ENCODE measurements around the gene HOOK2. TPM values are rescaled to one million over a fixed set of nuclear protein-coding genes. Genes with fewer than 3 reads are reported as not detected.

The HOOK2 gene
- total and polyA plus RNA-seq, 9 of the 15 experiments (the other 6 are each of a cell fraction or from before 2014, with no cell fraction given): 1.3 to 17.2 (median 9.9) TPM

DNA sequence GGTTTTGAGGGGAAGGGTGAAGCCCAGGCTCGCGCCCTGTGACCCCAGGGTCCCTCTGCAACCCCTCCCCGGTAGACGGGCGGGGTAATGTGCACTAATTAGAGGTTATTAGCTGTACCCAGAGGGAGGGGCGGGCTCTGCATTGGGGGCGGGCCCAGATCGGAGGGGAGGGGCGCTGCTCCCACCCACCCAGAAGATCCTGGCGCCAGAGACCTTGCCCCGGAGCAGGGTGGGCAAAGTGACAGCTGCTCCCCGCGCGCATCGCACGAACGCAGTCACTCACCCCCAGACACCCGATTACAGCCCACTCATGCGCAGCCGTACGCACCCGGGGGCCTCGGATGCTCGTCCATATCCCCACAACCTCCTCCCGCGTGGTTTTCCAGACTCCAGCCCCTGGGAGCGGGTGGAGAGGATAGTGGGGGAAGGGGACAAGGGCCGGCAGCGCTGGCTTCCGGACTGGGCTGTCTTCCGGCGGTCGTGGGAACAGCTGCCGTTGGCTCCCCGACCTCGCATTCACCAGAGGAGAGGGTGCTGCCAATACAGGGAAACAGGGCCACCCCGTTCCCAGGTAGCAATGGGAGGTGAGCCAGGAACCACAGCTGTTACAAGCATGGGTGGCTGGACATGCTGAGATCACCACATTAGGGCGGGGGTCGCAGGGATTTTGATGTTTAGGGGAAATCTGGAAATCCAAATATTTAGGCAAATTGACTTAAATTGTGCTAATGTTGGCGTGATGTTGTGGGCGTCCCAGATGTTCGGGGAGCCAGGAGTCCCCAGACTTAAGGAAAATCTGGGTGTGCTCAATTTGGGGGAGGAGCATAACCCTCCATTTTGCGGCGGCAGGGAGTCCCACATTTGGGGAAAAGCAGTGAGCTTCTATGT is 2.9 kb upstream of the HOOK2 start:
- Histone ChIP-seq H3K27ac (ENCODE audit: extremely low read depth, low read depth, low read length) (peak overlapping the region; percentile 68), H3K27me3 (ENCODE audit: control insufficient read depth in 2 of 2, insufficient read depth in 2 of 2, low read length in 2 of 2) (no peaks in the 10 kb centered on the region), H3K4me2 (ENCODE audit: insufficient read depth, low read length) (peak overlapping the region; percentile 85), H3K4me1 (replicated peaks in 1 of 2; ENCODE audit: control insufficient read depth in 2 of 2, insufficient read depth in 2 of 2, low read length in 2 of 2) (peaks cover 30 to 65% of the 10 kb centered on the region in 2 experiments), H3K9me3 (replicated peaks; ENCODE audit: control insufficient read depth, insufficient read depth, low read depth, low read length) (no peaks in the 10 kb centered on the region), H3K9ac (ENCODE audit: insufficient read depth in 1 of 2, low read depth in 2 of 2, low read length in 2 of 2) (peak overlapping the region; percentile 59 to 89), H3K79me2 (ENCODE audit: control insufficient read depth, insufficient read depth, low read length) (peaks cover 6% of the 10 kb centered on the region; the same call in 1 of the 3 replicates), H4K20me1 (replicated peaks; ENCODE audit: control insufficient read depth, insufficient read depth, low read length) (no peaks in the 10 kb centered on the region), H2AFZ (ENCODE audit: low read depth, low read length) (peak overlapping the region; percentile 83), H3K36me3 (ENCODE audit: control insufficient read depth, insufficient read depth, low read length) (no peaks in the 10 kb centered on the region), H3K9me1 (ENCODE audit: control insufficient read depth, insufficient read depth, low read length) (no peaks in the 10 kb centered on the region), H3K4me3 (peak overlapping the region; percentile 37)
- CTCF ChIA-PET (ENCODE audit: low intra/inter-chr PET ratio): interaction anchor here (1.1 to 4.1 kb wide), 3 partner anchors 16 to 70 kb away, joined by 3 to 30 read pairs (median 3); no protein-coding TSS in a partner anchor
- intact Hi-C loops (cut with micrococcal nuclease) (loop anchor here (5.0 kb wide), 1 partner anchor 64 kb away; no protein-coding TSS in a partner anchor), in situ Hi-C loops (cut with MboI) (no loop called here)
- peak; percentile 12 for ATAC-seq
- no TSS peak for BruUV-seq (replicated peaks)
- 20% methylated on average over 37 of the region's 44 CpGs for WGBS (ENCODE audit: insufficient coverage, low coverage, missing lambda C conversion rate)
- FAIRE-seq: peak; percentile 61
- DNase-seq (ENCODE audit: extremely low read depth in 1 of 4, low spot score in 3 of 4): peak in 2 of 4 experiments; percentile 37 to 55
- POLR2A ChIA-PET: interaction anchor here (0.6 to 4.1 kb wide), 10 partner anchors 10 to 70 kb away, joined by 3 to 44 read pairs (median 4); partner anchors contain the start of genes GET3, JUNB, PRDX2 and THSD8
- TF ChIP-seq, protein P1, sequence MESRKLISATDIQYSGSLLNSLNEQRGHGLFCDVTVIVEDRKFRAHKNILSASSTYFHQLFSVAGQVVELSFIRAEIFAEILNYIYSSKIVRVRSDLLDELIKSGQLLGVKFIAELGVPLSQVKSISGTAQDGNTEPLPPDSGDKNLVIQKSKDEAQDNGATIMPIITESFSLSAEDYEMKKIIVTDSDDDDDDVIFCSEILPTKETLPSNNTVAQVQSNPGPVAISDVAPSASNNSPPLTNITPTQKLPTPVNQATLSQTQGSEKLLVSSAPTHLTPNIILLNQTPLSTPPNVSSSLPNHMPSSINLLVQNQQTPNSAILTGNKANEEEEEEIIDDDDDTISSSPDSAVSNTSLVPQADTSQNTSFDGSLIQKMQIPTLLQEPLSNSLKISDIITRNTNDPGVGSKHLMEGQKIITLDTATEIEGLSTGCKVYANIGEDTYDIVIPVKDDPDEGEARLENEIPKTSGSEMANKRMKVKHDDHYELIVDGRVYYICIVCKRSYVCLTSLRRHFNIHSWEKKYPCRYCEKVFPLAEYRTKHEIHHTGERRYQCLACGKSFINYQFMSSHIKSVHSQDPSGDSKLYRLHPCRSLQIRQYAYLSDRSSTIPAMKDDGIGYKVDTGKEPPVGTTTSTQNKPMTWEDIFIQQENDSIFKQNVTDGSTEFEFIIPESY (CRISPR knock-in tag; IDR thresholded peaks at IDR 0.05): no peak
- TF ChIP-seq ERF (CRISPR knock-in tag; IDR thresholded peaks at IDR 0.05): no peak
- TF ChIP-seq, protein P2, sequence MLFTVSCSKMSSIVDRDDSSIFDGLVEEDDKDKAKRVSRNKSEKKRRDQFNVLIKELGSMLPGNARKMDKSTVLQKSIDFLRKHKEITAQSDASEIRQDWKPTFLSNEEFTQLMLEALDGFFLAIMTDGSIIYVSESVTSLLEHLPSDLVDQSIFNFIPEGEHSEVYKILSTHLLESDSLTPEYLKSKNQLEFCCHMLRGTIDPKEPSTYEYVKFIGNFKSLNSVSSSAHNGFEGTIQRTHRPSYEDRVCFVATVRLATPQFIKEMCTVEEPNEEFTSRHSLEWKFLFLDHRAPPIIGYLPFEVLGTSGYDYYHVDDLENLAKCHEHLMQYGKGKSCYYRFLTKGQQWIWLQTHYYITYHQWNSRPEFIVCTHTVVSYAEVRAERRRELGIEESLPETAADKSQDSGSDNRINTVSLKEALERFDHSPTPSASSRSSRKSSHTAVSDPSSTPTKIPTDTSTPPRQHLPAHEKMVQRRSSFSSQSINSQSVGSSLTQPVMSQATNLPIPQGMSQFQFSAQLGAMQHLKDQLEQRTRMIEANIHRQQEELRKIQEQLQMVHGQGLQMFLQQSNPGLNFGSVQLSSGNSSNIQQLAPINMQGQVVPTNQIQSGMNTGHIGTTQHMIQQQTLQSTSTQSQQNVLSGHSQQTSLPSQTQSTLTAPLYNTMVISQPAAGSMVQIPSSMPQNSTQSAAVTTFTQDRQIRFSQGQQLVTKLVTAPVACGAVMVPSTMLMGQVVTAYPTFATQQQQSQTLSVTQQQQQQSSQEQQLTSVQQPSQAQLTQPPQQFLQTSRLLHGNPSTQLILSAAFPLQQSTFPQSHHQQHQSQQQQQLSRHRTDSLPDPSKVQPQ (CRISPR knock-in tag; IDR thresholded peaks at IDR 0.05; ENCODE audit: borderline replicate concordance): no peak
- TF ChIP-seq CEBPG (CRISPR knock-in tag; IDR thresholded peaks at IDR 0.05): no peak
- no peak for TF ChIP-seq CEBPG (tag; conservative IDR thresholded peaks at IDR 0.05 in 1 of 2, IDR thresholded peaks at IDR 0.05 in 1 of 2)
- no peak for TF ChIP-seq ZNF121 (CRISPR knock-in tag; conservative IDR thresholded peaks at IDR 0.05)
- TF ChIP-seq TRIM25 (IDR thresholded peaks at IDR 0.05; ENCODE audit: borderline replicate concordance): no peak
- TF ChIP-seq ZNF830 (CRISPR knock-in tag; IDR thresholded peaks at IDR 0.05): no peak
- TF ChIP-seq ZKSCAN8 (CRISPR knock-in tag; IDR thresholded peaks at IDR 0.05): peak; percentile 52; the same call in 1 of the 2 replicates
- TF ChIP-seq ZNF134 (CRISPR knock-in tag; conservative IDR thresholded peaks at IDR 0.05): no peak
- TF ChIP-seq CHD4 (IDR thresholded peaks at IDR 0.05; ENCODE audit: insufficient read depth, insufficient replicate concordance, low read depth, low read length, poor library complexity, severe bottlenecking): peak; percentile 16
